ENCODE data around the gene SLC25A21. TPM values are rescaled to one million over a fixed set of nuclear protein-coding genes. Genes with fewer than 3 reads are reported as not detected.
A peak's percentile ranks its signal among the peaks of the same experiment; 100 is the strongest.
"Not testable (repeated sequence)": the region's sequence is repeated elsewhere in the genome, so short reads cannot be mapped to it uniquely, and the experiment has no call there.

SLC25A21 gene
- total RNA-seq, 1 experiment from 2014 or later = 1.3 TPM

DNA sequence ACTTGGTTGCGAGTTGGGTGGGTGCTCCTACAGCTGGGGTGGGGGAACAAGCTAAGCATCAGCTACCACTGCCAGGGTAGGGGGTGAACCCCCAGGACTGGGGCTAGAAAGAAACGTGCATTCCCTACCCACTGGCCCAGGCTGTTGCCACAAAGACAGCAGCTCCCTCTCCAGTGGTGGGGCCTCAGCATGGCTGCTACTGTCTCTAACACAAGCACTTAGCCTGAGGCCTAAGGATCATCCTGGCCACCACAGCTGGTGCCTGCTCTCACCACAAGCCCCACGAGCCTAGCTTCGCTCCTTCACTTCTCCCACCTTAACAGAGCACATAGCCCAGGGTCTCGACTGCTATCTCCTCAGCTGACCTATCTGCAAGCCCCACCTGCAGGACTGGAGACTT, 18.9 kb downstream of the SLC25A21 start:
- DNase-seq (ENCODE audit: low read depth) = no peak
- in situ Hi-C loops (cut with HindIII; ENCODE audit: low pct_unique_long_range_greater_than_20kb, low sequenced_read_pairs) = no loop called here

DNA sequence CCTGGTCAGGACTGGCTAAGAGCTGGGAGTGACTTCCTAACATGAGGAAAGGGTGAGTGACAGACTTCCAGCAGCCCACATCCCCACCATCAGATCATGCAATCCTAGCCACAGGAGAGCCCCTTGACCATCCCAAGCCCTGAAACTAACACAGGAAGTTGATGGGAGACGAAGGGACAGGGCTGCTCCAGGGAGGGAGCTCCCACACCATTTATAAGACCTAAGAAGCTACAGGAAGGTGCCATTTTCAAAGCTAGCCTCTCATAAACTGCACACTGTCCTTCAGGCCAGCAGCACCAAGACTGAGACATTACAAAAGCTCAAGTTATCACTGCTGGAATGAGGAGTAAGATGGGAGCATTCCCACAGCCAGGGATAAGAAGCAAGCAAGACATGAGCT, 19.4 kb downstream of the SLC25A21 start:
- in situ Hi-C loops (cut with HindIII; ENCODE audit: low pct_unique_long_range_greater_than_20kb, low sequenced_read_pairs) = no loop called here

DNA sequence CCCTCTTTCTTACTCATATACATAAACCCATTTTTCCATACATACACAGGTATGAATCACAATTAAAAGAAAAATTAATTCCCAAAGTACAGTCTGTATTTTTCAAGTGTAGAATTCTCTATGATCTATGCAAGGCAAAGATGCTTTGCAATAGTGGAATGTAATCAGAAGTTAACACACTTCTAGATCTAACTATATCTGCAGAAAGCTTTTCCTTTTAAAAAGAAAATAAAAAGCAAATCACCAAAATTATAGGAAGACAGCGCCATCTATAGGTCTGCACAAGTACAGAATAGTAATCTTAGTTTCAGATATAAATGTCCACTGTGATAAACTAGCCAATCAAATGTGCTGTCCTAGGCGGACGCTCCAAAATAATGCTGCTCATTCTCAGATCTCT, 22.0 kb downstream of the SLC25A21 start:
- DNase-seq (ENCODE audit: low read depth) = peak; percentile 42
- in situ Hi-C loops (cut with HindIII; ENCODE audit: low pct_unique_long_range_greater_than_20kb, low sequenced_read_pairs) = no loop called here

More for the DNA sequence above, 19.4 kb downstream of the SLC25A21 start:
- no peak for DNase-seq (ENCODE audit: low read depth)

DNA sequence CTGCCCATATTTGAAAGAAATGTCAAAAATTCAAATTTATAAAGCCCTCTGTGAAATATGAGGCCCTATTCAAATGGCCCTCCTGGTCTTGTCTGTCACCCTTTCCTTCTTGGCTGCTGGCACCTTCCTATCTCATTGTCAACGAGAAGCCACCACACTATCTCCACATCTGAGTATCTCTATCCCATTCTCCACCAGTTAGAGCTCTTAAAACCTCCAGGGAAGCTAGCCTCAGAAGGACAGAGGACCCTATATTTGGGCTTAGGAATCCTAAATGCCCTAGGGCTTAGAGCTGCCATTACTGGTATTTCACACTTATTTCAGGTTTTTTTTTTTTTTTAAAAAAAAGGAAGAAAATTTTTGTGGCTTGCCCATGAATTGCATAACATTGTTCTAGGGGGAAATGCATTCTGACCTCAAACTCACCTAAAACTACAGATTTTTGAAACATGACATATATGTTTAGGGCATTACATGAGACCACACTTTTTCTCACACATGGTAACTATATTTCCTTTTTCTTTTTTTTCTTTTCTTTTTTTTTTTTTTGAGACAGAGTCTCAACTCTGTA, 25.0 kb downstream of the SLC25A21 start:
- no peak for DNase-seq (ENCODE audit: low read depth)
- in situ Hi-C loops (cut with HindIII; ENCODE audit: low pct_unique_long_range_greater_than_20kb, low sequenced_read_pairs) = no loop called here

DNA sequence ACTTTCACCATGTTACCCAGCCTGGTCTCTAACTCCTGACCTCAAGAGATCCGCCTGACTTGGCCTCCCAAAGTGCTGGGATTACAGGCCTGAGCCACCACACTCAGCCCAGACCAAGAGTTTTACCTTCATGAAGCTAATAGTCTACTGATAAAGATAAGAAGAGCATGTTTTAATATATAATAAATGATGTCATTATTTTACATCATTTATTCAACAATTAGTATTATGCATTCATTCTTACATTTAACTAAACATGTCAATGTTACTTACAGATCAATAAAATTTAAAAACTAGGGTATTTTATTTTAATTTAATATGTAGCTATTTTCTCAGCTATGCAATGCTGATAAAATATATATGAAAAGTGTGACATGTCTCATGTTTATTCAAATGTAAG, 26.0 kb downstream of the SLC25A21 start:
- in situ Hi-C loops (cut with HindIII; ENCODE audit: low pct_unique_long_range_greater_than_20kb, low sequenced_read_pairs); DNase-seq (ENCODE audit: low read depth): not testable (repeated sequence)

DNA sequence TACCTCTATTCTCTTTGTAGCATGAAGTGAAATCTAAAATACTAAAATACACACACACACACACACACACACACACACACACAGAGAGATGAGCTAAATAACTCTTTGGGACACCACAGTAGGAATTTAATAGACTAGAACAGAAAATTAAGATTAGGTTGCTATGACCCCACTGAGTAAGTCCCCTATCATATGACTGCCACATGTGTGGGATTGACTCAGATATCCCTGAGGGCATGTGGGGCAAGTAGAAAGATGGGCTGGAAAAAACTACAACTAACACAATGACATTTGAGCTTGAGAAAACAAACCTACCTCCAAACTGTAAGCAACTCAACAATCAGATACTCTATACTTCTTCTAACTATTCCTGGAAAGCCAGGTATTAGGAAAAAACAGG, 27.0 kb downstream of the SLC25A21 start:
- in situ Hi-C loops (cut with HindIII; ENCODE audit: low pct_unique_long_range_greater_than_20kb, low sequenced_read_pairs) = no loop called here
- peak; percentile 29 for DNase-seq (ENCODE audit: low read depth)

DNA sequence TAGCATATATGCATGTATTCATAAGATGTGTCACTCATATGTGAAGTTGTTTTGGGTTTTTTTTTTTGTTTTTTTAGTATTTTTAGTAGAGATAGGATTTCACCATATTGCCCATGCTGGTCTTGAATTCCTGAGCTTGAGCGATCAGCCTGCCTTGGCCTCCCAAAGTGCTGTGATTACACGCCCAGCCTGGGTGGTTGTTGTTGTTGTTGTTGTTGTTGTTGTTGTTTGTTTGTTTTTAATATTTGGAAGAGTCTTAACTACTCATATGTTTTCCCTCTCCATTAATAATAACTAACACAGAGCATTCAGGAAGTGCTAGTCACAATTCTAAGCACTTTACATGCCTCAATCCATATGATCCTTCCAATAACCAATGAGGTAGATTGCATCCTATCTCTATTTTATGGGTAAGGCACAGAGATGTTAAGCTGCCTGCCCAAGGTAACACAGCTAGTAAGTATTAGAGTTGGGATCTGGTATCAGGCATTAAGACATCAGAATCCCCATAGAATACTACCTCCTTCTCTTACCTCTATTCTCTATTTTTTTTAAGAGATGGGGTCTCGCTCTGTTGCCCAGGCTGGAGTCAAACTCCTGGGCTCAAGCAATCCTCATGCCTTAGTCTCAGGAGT, 27.6 kb downstream of the SLC25A21 start:
- in situ Hi-C loops (cut with HindIII; ENCODE audit: low pct_unique_long_range_greater_than_20kb, low sequenced_read_pairs) = no loop called here

DNA sequence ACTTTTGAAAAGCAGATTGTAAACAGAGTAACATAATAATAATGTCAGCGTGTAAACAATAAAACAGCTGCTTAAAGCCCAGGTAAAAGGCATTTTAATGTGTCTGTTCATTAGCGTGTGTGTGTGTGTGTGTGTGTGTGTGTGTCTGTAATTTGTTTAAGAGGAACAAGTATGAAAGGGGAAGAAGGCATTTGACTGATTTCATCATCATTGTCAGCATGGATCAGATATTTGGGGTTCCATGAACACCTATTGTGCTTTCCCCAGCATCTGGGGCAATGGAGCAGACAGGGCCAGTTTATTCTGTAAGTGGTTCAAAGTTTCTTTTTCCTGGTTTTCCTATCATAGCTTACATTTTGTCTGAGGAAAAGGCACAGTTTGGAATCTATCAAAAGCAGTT, 28.9 kb downstream of the SLC25A21 start:
- no peak for DNase-seq (ENCODE audit: low read depth)
- in situ Hi-C loops (cut with HindIII; ENCODE audit: low pct_unique_long_range_greater_than_20kb, low sequenced_read_pairs) = no loop called here

More for the DNA sequence above, 27.6 kb downstream of the SLC25A21 start:
- no peak for DNase-seq (ENCODE audit: low read depth)

DNA sequence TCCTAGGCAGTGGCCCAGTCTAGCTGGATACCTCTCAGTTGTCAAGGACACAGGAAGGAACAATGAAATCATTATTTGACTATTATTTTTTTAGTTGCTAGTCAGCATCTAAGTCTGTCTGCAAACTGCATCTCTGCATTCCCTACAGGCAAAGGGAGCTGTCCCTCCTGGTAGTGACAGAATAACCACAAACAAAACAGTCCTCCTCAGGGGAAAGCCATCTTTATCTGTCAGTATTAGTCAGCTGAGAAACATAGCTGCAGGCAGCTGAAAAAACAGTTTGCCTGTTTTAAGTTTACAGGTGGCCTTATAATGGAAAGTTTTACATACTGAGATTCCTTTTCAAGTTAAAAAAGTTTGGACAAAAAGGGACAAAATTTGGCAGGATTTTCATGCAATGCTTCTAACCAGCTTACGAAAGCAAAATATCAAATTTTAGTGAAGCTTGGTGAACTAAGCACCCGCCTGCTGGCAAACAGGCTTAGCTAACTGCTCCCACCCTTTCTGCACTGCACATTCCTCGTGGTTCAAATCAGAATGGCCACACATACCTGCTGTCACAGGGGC, 29.5 kb downstream of the SLC25A21 start:
- in situ Hi-C loops (cut with HindIII; ENCODE audit: low pct_unique_long_range_greater_than_20kb, low sequenced_read_pairs) = no loop called here
- peak; percentile 88 for DNase-seq (ENCODE audit: low read depth)

DNA sequence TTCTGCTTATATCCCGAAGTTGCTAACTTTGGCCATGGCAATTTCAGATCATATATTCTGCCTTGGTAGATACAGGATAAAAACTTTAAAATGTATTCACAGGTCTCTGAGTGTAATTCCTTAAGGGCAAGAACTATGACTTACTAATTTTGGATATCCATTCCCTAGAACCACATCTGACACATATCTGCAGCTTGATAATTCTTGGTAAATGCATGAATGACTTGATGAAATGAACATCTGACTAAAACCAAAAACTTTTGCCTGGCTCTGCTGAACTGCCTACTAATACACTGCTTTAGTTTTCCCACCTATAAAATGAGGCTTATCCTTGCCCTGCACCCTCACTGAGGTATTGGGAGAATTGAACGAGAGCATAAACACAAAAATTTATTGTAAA, 32.2 kb downstream of the SLC25A21 start:
- in situ Hi-C loops (cut with HindIII; ENCODE audit: low pct_unique_long_range_greater_than_20kb, low sequenced_read_pairs) = no loop called here
- DNase-seq (ENCODE audit: low read depth) = no peak

DNA sequence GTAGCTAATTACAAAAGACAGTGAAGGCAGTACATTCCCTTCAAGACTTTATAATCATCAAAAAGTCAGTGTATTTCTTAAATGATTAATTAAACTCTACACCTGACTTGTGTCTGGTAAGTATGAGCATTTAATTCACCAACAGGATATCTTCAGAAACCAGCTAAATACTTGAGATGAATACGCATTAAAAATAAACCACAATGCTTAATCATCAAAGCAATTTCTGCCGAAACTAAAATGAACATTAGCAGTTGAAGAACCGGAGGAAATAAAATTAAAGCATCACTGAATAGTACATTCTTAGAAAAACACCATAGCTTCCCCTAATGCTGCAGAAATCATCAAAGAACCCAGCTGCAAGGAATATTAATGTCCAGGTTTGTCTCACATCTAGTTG, 32.7 kb downstream of the SLC25A21 start:
- in situ Hi-C loops (cut with HindIII; ENCODE audit: low pct_unique_long_range_greater_than_20kb, low sequenced_read_pairs) = no loop called here

DNA sequence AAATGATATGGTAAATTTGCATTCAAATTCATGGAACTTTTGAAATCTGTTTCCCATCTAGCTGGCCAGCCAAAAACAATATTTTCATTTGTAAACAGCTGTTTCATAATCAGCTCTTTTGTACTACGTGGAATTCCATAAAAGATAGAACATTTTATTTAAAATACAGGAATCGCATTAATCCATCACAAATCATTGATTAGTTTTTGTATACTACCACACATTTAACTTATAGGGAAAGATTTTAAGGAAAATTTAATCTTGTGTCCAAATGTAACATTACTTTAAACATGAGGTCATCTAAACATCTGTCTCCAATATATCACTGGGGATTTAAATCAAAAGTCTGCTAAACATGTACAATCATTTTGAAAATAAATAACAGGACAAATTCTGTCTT, 33.5 kb downstream of the SLC25A21 start:
- in situ Hi-C loops (cut with HindIII; ENCODE audit: low pct_unique_long_range_greater_than_20kb, low sequenced_read_pairs) = no loop called here
- DNase-seq (ENCODE audit: low read depth) = no peak

More for the DNA sequence above, 32.7 kb downstream of the SLC25A21 start:
- DNase-seq (ENCODE audit: low read depth) = no peak

DNA sequence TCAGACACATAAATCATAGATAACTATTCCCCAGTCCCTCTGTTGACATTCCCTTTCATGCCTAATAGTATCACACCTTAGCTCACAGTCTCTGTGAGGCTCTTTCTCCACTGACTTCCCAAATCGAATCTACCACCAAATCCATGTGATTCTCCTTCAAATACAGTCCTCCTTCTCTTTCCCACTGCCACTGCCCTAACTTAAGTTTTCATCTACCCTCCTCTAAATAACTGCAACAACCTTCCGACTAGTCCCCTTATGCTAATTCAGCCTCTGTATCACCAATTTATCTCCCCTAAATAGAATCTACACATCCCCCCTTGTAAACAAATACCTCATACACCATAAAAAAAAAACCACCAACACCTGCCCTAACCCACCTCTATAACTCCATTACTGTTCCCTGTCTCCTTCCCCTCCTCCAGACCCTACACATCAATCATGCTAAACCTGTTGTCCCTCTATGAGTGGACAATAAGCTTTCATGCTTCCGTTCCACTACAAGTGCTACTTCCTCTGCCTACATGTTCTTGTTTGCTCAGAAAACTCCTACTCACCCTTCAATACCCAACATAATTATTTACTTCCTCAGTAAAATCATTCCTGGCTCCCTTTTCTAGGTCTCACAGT, 39.0 kb downstream of the SLC25A21 start:
- no peak for DNase-seq (ENCODE audit: low read depth)
- in situ Hi-C loops (cut with HindIII; ENCODE audit: low pct_unique_long_range_greater_than_20kb, low sequenced_read_pairs) = no loop called here

DNA sequence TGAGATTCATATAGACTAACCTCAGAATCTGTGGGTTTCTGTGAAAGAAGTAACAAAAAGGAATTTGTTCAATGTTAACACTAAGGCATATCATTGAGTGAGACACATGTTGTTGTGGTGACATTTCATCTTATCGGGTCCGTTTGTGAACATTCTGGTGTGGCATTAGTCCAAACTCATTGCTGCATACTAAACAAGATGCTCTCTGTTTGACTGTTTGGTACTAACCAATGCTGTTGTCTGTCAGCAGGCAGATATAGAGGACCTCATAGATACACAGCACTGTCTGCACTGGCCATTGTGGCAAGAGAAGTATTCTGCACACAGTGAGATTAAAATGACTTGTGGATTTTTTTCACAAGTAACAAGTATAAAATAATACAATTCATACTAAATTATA, 41.2 kb downstream of the SLC25A21 start:
- in situ Hi-C loops (cut with HindIII; ENCODE audit: low pct_unique_long_range_greater_than_20kb, low sequenced_read_pairs) = no loop called here
- no peak for DNase-seq (ENCODE audit: low read depth)

DNA sequence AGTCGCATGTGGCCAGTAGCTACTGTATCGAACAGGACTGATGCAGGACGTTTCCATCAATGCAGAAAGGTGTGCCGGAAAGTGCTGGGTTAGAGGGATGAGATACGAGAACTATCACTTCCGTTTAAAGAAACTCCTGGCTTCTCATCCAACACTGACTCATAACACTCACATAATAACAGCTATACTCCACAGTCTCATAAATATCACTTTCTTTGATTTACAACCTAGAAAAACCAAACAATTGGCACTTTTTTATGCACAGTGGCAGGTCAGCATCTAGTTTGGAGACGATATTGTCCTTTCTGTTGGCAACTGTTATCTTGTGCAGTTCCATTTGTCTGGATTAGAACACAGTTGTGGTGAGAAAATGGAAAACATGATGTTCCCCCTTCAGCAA, 43.4 kb downstream of the SLC25A21 start:
- no peak for DNase-seq (ENCODE audit: low read depth)
- in situ Hi-C loops (cut with HindIII; ENCODE audit: low pct_unique_long_range_greater_than_20kb, low sequenced_read_pairs) = no loop called here

DNA sequence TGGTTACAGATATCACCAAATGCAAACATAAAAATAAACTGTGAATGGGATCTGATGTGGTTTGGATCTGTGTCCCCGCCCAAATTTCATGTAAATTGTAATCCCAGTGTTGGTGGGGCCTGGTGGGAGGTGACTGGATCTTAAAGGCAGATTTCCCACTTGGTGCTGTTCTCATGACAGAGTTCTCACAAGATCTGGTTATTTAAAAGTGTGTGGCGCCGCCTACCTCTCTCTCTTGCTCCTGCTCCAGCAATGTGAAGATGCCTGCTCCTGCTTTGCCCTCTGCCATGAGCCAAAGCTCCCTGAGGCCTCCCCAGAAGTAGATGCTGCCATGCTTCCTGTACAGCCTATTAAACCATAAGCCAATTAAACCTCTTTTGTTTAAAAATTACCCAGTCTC, 47.8 kb downstream of the SLC25A21 start:
- DNase-seq (ENCODE audit: low read depth) = no peak
- in situ Hi-C loops (cut with HindIII; ENCODE audit: low pct_unique_long_range_greater_than_20kb, low sequenced_read_pairs) = no loop called here

DNA sequence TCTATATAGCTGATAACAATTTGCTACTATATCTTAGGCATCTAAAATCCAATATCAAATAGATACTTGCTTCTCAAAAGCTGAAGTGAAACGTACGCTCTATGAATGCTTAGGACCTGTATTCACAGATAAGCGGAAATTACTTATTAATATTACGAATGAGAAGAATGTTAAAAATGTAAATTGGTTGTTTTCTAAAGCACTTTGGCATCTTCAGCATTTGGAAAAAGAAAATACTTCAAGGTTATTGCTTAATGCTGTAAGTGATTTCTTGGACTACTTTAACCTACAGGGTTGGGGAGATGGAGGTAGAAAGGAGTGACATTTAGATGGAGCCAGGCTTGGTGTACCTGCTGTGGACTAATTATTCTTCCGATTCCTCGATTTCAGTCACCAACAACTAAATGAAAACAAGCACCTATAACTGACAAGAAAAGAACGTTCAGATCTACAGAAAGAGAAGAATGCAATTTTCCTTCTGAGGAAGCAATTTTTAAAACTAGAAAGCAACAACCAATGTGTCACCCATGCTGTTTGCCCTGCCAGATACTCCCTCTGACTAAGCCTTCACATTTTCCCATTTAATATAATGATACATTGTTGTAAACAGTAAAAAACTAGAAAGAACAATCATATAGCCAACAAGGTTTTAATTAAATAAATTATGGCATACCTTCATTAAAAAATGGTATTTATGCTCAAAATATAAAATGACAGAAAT, 49.3 kb downstream of the SLC25A21 start:
- no peak for DNase-seq (ENCODE audit: low read depth)
- in situ Hi-C loops (cut with HindIII; ENCODE audit: low pct_unique_long_range_greater_than_20kb, low sequenced_read_pairs) = no loop called here

DNA sequence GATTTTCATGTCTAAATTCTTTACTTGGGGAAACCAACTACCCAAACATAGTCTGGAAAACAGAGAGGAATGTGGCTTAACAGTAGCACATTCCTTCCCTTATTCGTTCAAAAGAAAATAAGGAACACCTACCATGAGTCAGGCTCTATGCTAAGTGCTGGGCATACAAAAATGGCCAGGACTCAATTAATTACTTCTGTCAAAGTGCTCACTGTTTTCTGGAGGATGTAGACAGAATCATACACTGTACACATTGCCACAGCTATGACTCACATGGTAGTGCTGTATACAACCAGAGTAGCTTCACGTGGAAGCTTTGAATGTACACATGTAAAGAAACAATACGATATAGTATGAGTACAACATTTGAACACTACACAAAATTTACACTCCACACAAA, 50.1 kb downstream of the SLC25A21 start:
- peak; percentile 69 for DNase-seq (ENCODE audit: low read depth)
- in situ Hi-C loops (cut with HindIII; ENCODE audit: low pct_unique_long_range_greater_than_20kb, low sequenced_read_pairs) = no loop called here

Measured in Caki2 (cell line).